ENCODE data around the gene VRK3.
A peak's percentile ranks its signal among the peaks of the same experiment; 100 is the strongest.
"Not testable (repeated sequence)": the region's sequence is repeated elsewhere in the genome, so short reads cannot be mapped to it uniquely, and the experiment has no call there.

VRK3 gene

GRCh38 chr19:49986354-49986753, 38.8 kb downstream of the VRK3 start:
- DNase-seq, result no peak

GRCh38 chr19:49985871-49986270, 39.3 kb downstream of the VRK3 start:
- DNase-seq, result no peak

- DNase-seq, result no peak
Observed at GRCh38 chr19:49984491-49984890, 40.7 kb downstream of the VRK3 start.

GRCh38 chr19:49983645-49984229, 41.4 kb downstream of the VRK3 start:
- peak; percentile 33 to 80 for DNase-seq

GRCh38 chr19:49981603-49982593, 43.3 kb downstream of the VRK3 start:
- DNase-seq, result no peak

- no peak for DNase-seq
Observed at GRCh38 chr19:49978324-49978723, 46.8 kb downstream of the VRK3 start.

GRCh38 chr19:49977881-49978280, 47.3 kb downstream of the VRK3 start:
- no peak for DNase-seq

- no peak for DNase-seq
Observed at GRCh38 chr19:49977076-49977475, 48.1 kb downstream of the VRK3 start.

- DNase-seq, result no peak
Observed at GRCh38 chr19:49976496-49976895, 48.7 kb downstream of the VRK3 start.

- DNase-seq, result no peak
Observed at GRCh38 chr19:49975051-49975450, 50.1 kb downstream of the VRK3 start.

GRCh38 chr19:49973987-49974386, 51.2 kb downstream of the VRK3 start:
- no peak for DNase-seq

GRCh38 chr19:49972841-49973240, 52.3 kb downstream of the VRK3 start:
- no peak for DNase-seq

GRCh38 chr19:49971991-49972411, 53.2 kb downstream of the VRK3 start:
- no peak for DNase-seq

- DNase-seq, result not testable (repeated sequence)
Observed at GRCh38 chr19:49969355-49969754, 55.8 kb downstream of the VRK3 start.

GRCh38 chr19:49968279-49968922, 56.8 kb downstream of the VRK3 start:
- DNase-seq, result no peak

- not testable (repeated sequence) for DNase-seq
Observed at GRCh38 chr19:49960980-49961379, 64.2 kb downstream of the VRK3 start, which contains the start of gene SIGLEC11. Gene SIGLEC11 (minus strand): TSS chr19:49961172. CDS start chr19:49961081, 91 bp downstream.

- not testable (repeated sequence) for DNase-seq
Observed at GRCh38 chr19:49959892-49960291, 65.3 kb downstream of the VRK3 start.

- DNase-seq, result not testable (repeated sequence)
Observed at GRCh38 chr19:49958596-49958995, 66.6 kb downstream of the VRK3 start.

- not testable (repeated sequence) for DNase-seq
Observed at GRCh38 chr19:49958144-49958543, 67.0 kb downstream of the VRK3 start.

GRCh38 chr19:49957262-49957915, 67.8 kb downstream of the VRK3 start:
- DNase-seq, result no peak

- DNase-seq, result no peak
Observed at GRCh38 chr19:49956115-49956495, 69.1 kb downstream of the VRK3 start.

- DNase-seq, result no peak
Observed at GRCh38 chr19:49954933-49955332, 70.2 kb downstream of the VRK3 start.

All from NCI-H1930 (cell line).